Osteoblast (primary cell): ENCODE results near the gene RIMBP2. TPM values are rescaled to one million over a fixed set of nuclear protein-coding genes. Genes with fewer than 3 reads are reported as not detected.

Experiments
- DNase-seq: peaks from one replicate; pipeline ENCODE4 v3.0.0; 2011; ENCODE audit warnings: low spot score, mixed read lengths; ENCODE audit not compliant: insufficient read length; ENCODE audit errors: missing footprints
- H2AFZ ChIP-seq: 2 replicates; pipeline ENCODE4 v1.6.0; 2011; ENCODE audit warnings: mild to moderate bottlenecking, low read length
- H3K27ac ChIP-seq: 2 replicates; pipeline ENCODE4 v1.5.1; 2011; ENCODE audit warnings: mild to moderate bottlenecking, low read depth, low read length, moderate library complexity
- H3K27me3 ChIP-seq: 2 replicates; pipeline ENCODE4 v1.6.0; 2012; ENCODE audit warnings: mild to moderate bottlenecking, control low read depth, inconsistent platforms, low read length, moderate library complexity; ENCODE audit not compliant: insufficient read depth
- H3K36me3 ChIP-seq: 2 replicates; pipeline ENCODE4 v1.5.1; 2011; ENCODE audit warnings: mild to moderate bottlenecking, low read length, control low read depth, moderate library complexity; ENCODE audit not compliant: insufficient read depth
- H3K4me1 ChIP-seq: 2 replicates; pipeline ENCODE4 v1.5.1; 2011; ENCODE audit warnings: mild to moderate bottlenecking, low read length, control low read depth, moderate library complexity; ENCODE audit not compliant: insufficient read depth
- H3K4me2 ChIP-seq: 2 replicates; pipeline ENCODE4 v1.6.0; 2011; ENCODE audit warnings: mild to moderate bottlenecking, low read length; ENCODE audit not compliant: insufficient read depth
- H3K4me3 ChIP-seq: fragments of 200-600 bp; sonication (generic); 3 replicates; pipeline ENCODE4 v1.5.1; 2012; ENCODE audit warnings: mild to moderate bottlenecking, low read length, inconsistent platforms; ENCODE audit not compliant: insufficient read depth
- H3K79me2 ChIP-seq: 2 replicates; pipeline ENCODE4 v1.6.0; 2012; ENCODE audit warnings: mild to moderate bottlenecking, low read length, control low read depth, inconsistent platforms; ENCODE audit not compliant: insufficient read depth
- H3K9me3 ChIP-seq: 2 replicates; pipeline ENCODE4 v1.5.1; 2011; ENCODE audit warnings: low read depth, low read length, control low read depth
- H4K20me1 ChIP-seq: 2 replicates; pipeline ENCODE4 v1.6.0; 2012; ENCODE audit warnings: mild to moderate bottlenecking, low read length, control low read depth; ENCODE audit not compliant: insufficient read depth
- CTCF ChIP-seq: IDR thresholded peaks from 2 replicates; pipeline ENCODE4 v1.5.1; 2011; ENCODE audit warnings: mild to moderate bottlenecking, low read depth, low read length, moderate library complexity; ENCODE audit errors: extremely low read depth
- total RNA-seq: library from RNA; depleted of rRNA; stranded (reverse); fragments of >200 nt; gene quantifications from 2 replicates; pipeline ENCODE4 v1.2.3, GENCODE V29; 2012

The RIMBP2 gene
- total RNA-seq, 1 donor: not detected

- Histone ChIP-seq H2AFZ (no peak overlapping the region), H3K79me2 (no peaks in the 10 kb centered on the region), H3K27me3 (no peaks in the 10 kb centered on the region), H3K9me3 (no peaks in the 10 kb centered on the region), H3K27ac (no peak overlapping the region), H4K20me1 (no peaks in the 10 kb centered on the region), H3K4me1 (no peaks in the 10 kb centered on the region), H3K36me3 (no peaks in the 10 kb centered on the region), H3K4me2 (no peak overlapping the region), H3K4me3 (no peak overlapping the region)
- no peak for TF ChIP-seq CTCF
- no peak for DNase-seq
These were observed 95.3 kb downstream of the RIMBP2 start for GRCh38 chr12:130620756-130621155.

- H3K27ac ChIP-seq: no peak overlapping the region
- H3K36me3 ChIP-seq: no peaks in the 10 kb centered on the region
- no peak overlapping the region for H2AFZ ChIP-seq
- H3K79me2 ChIP-seq: no peaks in the 10 kb centered on the region
- no peak for TF ChIP-seq CTCF
- no peak for DNase-seq
- no peak overlapping the region for H3K4me3 ChIP-seq
- no peaks in the 10 kb centered on the region for H3K4me1 ChIP-seq
- no peaks in the 10 kb centered on the region for H3K27me3 ChIP-seq
- H4K20me1 ChIP-seq: no peaks in the 10 kb centered on the region
- no peak overlapping the region for H3K4me2 ChIP-seq
- no peaks in the 10 kb centered on the region for H3K9me3 ChIP-seq
These were observed 95.8 kb downstream of the RIMBP2 start for GRCh38 chr12:130620281-130620680.

- H3K4me1 ChIP-seq: no peaks in the 10 kb centered on the region
- H3K79me2 ChIP-seq: no peaks in the 10 kb centered on the region
- no peaks in the 10 kb centered on the region for H3K9me3 ChIP-seq
- no peaks in the 10 kb centered on the region for H4K20me1 ChIP-seq
- H2AFZ ChIP-seq: no peak overlapping the region
- no peak for TF ChIP-seq CTCF
- H3K4me2 ChIP-seq: no peak overlapping the region
- no peak for DNase-seq
- no peaks in the 10 kb centered on the region for H3K27me3 ChIP-seq
- no peak overlapping the region for H3K27ac ChIP-seq
- H3K36me3 ChIP-seq: no peaks in the 10 kb centered on the region
- no peak overlapping the region for H3K4me3 ChIP-seq
These were observed 96.6 kb downstream of the RIMBP2 start for GRCh38 chr12:130619385-130620001.

GRCh38 chr12:130617219-130617618, 98.9 kb downstream of the RIMBP2 start:
- no peaks in the 10 kb centered on the region for H3K9me3 ChIP-seq

More at GRCh38 chr12:130617219-130617618, 98.9 kb downstream of the RIMBP2 start:
- Histone ChIP-seq H2AFZ (no peak overlapping the region), H3K4me1 (no peaks in the 10 kb centered on the region), H3K79me2 (no peaks in the 10 kb centered on the region), H3K27me3 (no peaks in the 10 kb centered on the region), H3K4me2 (no peak overlapping the region), H3K4me3 (no peak overlapping the region), H3K27ac (no peak overlapping the region), H3K36me3 (no peaks in the 10 kb centered on the region), H4K20me1 (no peaks in the 10 kb centered on the region)
- TF ChIP-seq CTCF: no peak
- no peak for DNase-seq
